ENCODE measurements around the gene SEMA4C.

Gene SEMA4C

GRCh38 chr2:96916646-96917543 lies 47.0 kb upstream of the SEMA4C start:
- H3K4me2 ChIP-seq (ENCODE audit: low read length, poor library complexity, severe bottlenecking), result no peak overlapping the region
- H3K27ac ChIP-seq (ENCODE audit: low read length, poor library complexity, severe bottlenecking), result no peak overlapping the region
- no peak overlapping the region for H3K18ac ChIP-seq (ENCODE audit: low read depth in 1 of 2, low read length in 2 of 2)
- WGBS, result 94% methylated on average over 20 of the region's 22 CpGs
- H2AK5ac ChIP-seq (ENCODE audit: low read length, severe bottlenecking), result no peak overlapping the region
- H3K9me3 ChIP-seq (ENCODE audit: control insufficient read depth, low read length), result peaks cover 23% of the 10 kb centered on the region
- no peak overlapping the region for H3K4me3 ChIP-seq (ENCODE audit: insufficient read depth in 1 of 2, low read depth in 1 of 2, low read length in 2 of 2)
- no peak overlapping the region for H4K8ac ChIP-seq (ENCODE audit: low read length)
- H3K4ac ChIP-seq (ENCODE audit: low read depth in 1 of 2, low read length in 2 of 2), result no peak overlapping the region
- no peak overlapping the region for H2BK5ac ChIP-seq (ENCODE audit: low read depth, low read length, poor library complexity, severe bottlenecking)
- no peak overlapping the region for H2BK15ac ChIP-seq (ENCODE audit: low read depth, poor library complexity, severe bottlenecking)
- no peak for DNase-seq
- H3K36me3 ChIP-seq (ENCODE audit: control insufficient read depth in 1 of 2, insufficient read depth in 2 of 2, low read depth in 1 of 2, low read length in 2 of 2), result no peaks in the 10 kb centered on the region
- H4K91ac ChIP-seq (ENCODE audit: low read length), result no peak overlapping the region
- H2BK120ac ChIP-seq (ENCODE audit: low read depth, low read length), result no peak overlapping the region
- no peaks in the 10 kb centered on the region for H3K4me1 ChIP-seq (ENCODE audit: control insufficient read depth, insufficient read depth, low read depth, low read length)
- H2AFZ ChIP-seq (ENCODE audit: low read depth, low read length), result no peak overlapping the region
- H3K27me3 ChIP-seq (ENCODE audit: control insufficient read depth in 1 of 2, insufficient read depth in 1 of 2, low read length in 2 of 2), result peaks cover 23 to 29% of the 10 kb centered on the region in 2 experiments
- H3K14ac ChIP-seq (ENCODE audit: low read length in 2 of 2), result no peak overlapping the region
- H3K79me1 ChIP-seq (replicated peaks; ENCODE audit: low read length, poor library complexity, severe bottlenecking), result no peaks in the 10 kb centered on the region
- H3K23ac ChIP-seq (ENCODE audit: low read length in 2 of 2), result no peak overlapping the region
- no peak overlapping the region for H2BK12ac ChIP-seq (ENCODE audit: low read length in 2 of 2)
- H3K9ac ChIP-seq (ENCODE audit: low read length), result no peak overlapping the region

DNA sequence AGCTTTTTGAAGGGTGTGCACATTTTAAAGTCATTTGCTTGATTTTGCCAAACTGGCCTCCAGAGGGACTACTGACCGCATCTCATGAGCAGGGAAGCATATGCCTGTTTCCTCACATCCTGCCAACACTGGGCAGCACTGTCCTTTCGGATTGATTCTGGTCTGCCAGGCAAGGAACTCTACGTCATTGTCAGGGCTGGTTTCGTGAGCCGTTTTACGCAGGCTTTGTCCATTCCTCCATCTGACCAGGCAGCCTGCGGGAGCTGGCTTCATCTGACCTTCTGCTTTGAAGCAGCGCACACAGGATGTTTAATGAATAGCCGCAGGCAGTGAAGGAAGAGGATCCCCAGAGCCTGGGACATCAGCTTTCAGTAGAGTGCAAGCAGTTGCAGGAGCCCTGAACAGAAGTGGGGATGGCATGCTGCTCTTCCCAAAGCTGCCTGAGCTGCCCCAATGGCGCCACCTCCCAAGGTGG lies 46.3 kb upstream of the SEMA4C start:
- Histone ChIP-seq H4K8ac (ENCODE audit: low read length) (no peak overlapping the region), H2BK120ac (ENCODE audit: low read depth, low read length) (no peak overlapping the region), H3K79me1 (replicated peaks; ENCODE audit: low read length, poor library complexity, severe bottlenecking) (no peaks in the 10 kb centered on the region), H3K36me3 (ENCODE audit: control insufficient read depth in 1 of 2, insufficient read depth in 2 of 2, low read depth in 1 of 2, low read length in 2 of 2) (no peaks in the 10 kb centered on the region), H3K23ac (ENCODE audit: low read length in 2 of 2) (no peak overlapping the region), H2BK15ac (ENCODE audit: low read depth, poor library complexity, severe bottlenecking) (no peak overlapping the region), H4K91ac (ENCODE audit: low read length) (no peak overlapping the region), H3K27me3 (ENCODE audit: control insufficient read depth in 1 of 2, insufficient read depth in 1 of 2, low read length in 2 of 2) (peaks cover 19 to 26% of the 10 kb centered on the region in 2 experiments), H2AK5ac (ENCODE audit: low read length, severe bottlenecking) (no peak overlapping the region), H3K18ac (ENCODE audit: low read depth in 1 of 2, low read length in 2 of 2) (no peak overlapping the region), H3K9me3 (ENCODE audit: control insufficient read depth, low read length) (peaks cover 23% of the 10 kb centered on the region), H3K4me2 (ENCODE audit: low read length, poor library complexity, severe bottlenecking) (no peak overlapping the region), H3K4me1 (ENCODE audit: control insufficient read depth, insufficient read depth, low read depth, low read length) (no peaks in the 10 kb centered on the region), H3K27ac (ENCODE audit: low read length, poor library complexity, severe bottlenecking) (no peak overlapping the region), H3K9ac (ENCODE audit: low read length) (no peak overlapping the region), H3K4me3 (ENCODE audit: insufficient read depth in 1 of 2, low read depth in 1 of 2, low read length in 2 of 2) (no peak overlapping the region), H2AFZ (ENCODE audit: low read depth, low read length) (no peak overlapping the region), H2BK5ac (ENCODE audit: low read depth, low read length, poor library complexity, severe bottlenecking) (no peak overlapping the region), H3K4ac (ENCODE audit: low read depth in 1 of 2, low read length in 2 of 2) (no peak overlapping the region), H3K14ac (ENCODE audit: low read length in 2 of 2) (no peak overlapping the region), H2BK12ac (ENCODE audit: low read length in 2 of 2) (no peak overlapping the region)
- WGBS, result 82% methylated on average over 10 of the region's 10 CpGs
- no peak for DNase-seq

- H4K8ac ChIP-seq (ENCODE audit: low read length), result no peak overlapping the region
- no peaks in the 10 kb centered on the region for H3K36me3 ChIP-seq (ENCODE audit: control insufficient read depth in 1 of 2, insufficient read depth in 2 of 2, low read depth in 1 of 2, low read length in 2 of 2)
- H2AK5ac ChIP-seq (ENCODE audit: low read length, severe bottlenecking), result no peak overlapping the region
- no peak overlapping the region for H3K18ac ChIP-seq (ENCODE audit: low read depth in 1 of 2, low read length in 2 of 2)
- no peaks in the 10 kb centered on the region for H3K4me1 ChIP-seq (ENCODE audit: control insufficient read depth, insufficient read depth, low read depth, low read length)
- no peak overlapping the region for H2BK120ac ChIP-seq (ENCODE audit: low read depth, low read length)
- H2AFZ ChIP-seq (ENCODE audit: low read depth, low read length), result no peak overlapping the region
- WGBS, result 80% methylated on average over 5 of the region's 5 CpGs
- H3K9ac ChIP-seq (ENCODE audit: low read length), result peak overlapping the region; percentile 41
- H3K79me1 ChIP-seq (replicated peaks; ENCODE audit: low read length, poor library complexity, severe bottlenecking), result no peaks in the 10 kb centered on the region
- H2BK5ac ChIP-seq (ENCODE audit: low read depth, low read length, poor library complexity, severe bottlenecking), result no peak overlapping the region
- no peak overlapping the region for H2BK12ac ChIP-seq (ENCODE audit: low read length in 2 of 2)
- peaks cover 11 to 16% of the 10 kb centered on the region in 2 experiments for H3K27me3 ChIP-seq (ENCODE audit: control insufficient read depth in 1 of 2, insufficient read depth in 1 of 2, low read length in 2 of 2)
- no peak overlapping the region for H2BK15ac ChIP-seq (ENCODE audit: low read depth, poor library complexity, severe bottlenecking)
- H3K4ac ChIP-seq (ENCODE audit: low read depth in 1 of 2, low read length in 2 of 2), result no peak overlapping the region
- H3K9me3 ChIP-seq (ENCODE audit: control insufficient read depth, low read length), result peaks cover 22% of the 10 kb centered on the region
- no peak for DNase-seq
- no peak overlapping the region for H3K4me3 ChIP-seq (ENCODE audit: insufficient read depth in 1 of 2, low read depth in 1 of 2, low read length in 2 of 2)
- H3K23ac ChIP-seq (ENCODE audit: low read length in 2 of 2), result no peak overlapping the region
- no peak overlapping the region for H3K14ac ChIP-seq (ENCODE audit: low read length in 2 of 2)
- H3K4me2 ChIP-seq (ENCODE audit: low read length, poor library complexity, severe bottlenecking), result no peak overlapping the region
- H4K91ac ChIP-seq (ENCODE audit: low read length), result no peak overlapping the region
- H3K27ac ChIP-seq (ENCODE audit: low read length, poor library complexity, severe bottlenecking), result no peak overlapping the region
These were observed 44.5 kb upstream of the SEMA4C start for GRCh38 chr2:96914332-96914731.

- H3K4ac ChIP-seq (ENCODE audit: low read depth in 1 of 2, low read length in 2 of 2), result no peak overlapping the region
These were observed 43.7 kb upstream of the SEMA4C start for GRCh38 chr2:96913398-96914202.

More at GRCh38 chr2:96913398-96914202, 43.7 kb upstream of the SEMA4C start:
- Histone ChIP-seq H2AK5ac (ENCODE audit: low read length, severe bottlenecking) (no peak overlapping the region), H3K14ac (ENCODE audit: low read length in 2 of 2) (no peak overlapping the region), H3K36me3 (ENCODE audit: control insufficient read depth in 1 of 2, insufficient read depth in 2 of 2, low read depth in 1 of 2, low read length in 2 of 2) (no peaks in the 10 kb centered on the region), H2BK15ac (ENCODE audit: low read depth, poor library complexity, severe bottlenecking) (no peak overlapping the region), H3K4me3 (ENCODE audit: insufficient read depth in 1 of 2, low read depth in 1 of 2, low read length in 2 of 2) (no peak overlapping the region), H2AFZ (ENCODE audit: low read depth, low read length) (no peak overlapping the region), H3K9ac (ENCODE audit: low read length) (peak overlapping the region; percentile 41), H2BK12ac (ENCODE audit: low read length in 2 of 2) (no peak overlapping the region), H3K4me1 (ENCODE audit: control insufficient read depth, insufficient read depth, low read depth, low read length) (no peaks in the 10 kb centered on the region), H4K8ac (ENCODE audit: low read length) (no peak overlapping the region), H3K27ac (ENCODE audit: low read length, poor library complexity, severe bottlenecking) (no peak overlapping the region), H3K23ac (ENCODE audit: low read length in 2 of 2) (no peak overlapping the region), H3K9me3 (ENCODE audit: control insufficient read depth, low read length) (peaks cover 17% of the 10 kb centered on the region), H4K91ac (ENCODE audit: low read length) (no peak overlapping the region), H2BK5ac (ENCODE audit: low read depth, low read length, poor library complexity, severe bottlenecking) (no peak overlapping the region), H3K27me3 (ENCODE audit: control insufficient read depth in 1 of 2, insufficient read depth in 1 of 2, low read length in 2 of 2) (peaks cover 9 to 11% of the 10 kb centered on the region in 2 experiments), H3K4me2 (ENCODE audit: low read length, poor library complexity, severe bottlenecking) (no peak overlapping the region), H2BK120ac (ENCODE audit: low read depth, low read length) (no peak overlapping the region), H3K18ac (ENCODE audit: low read depth in 1 of 2, low read length in 2 of 2) (no peak overlapping the region), H3K79me1 (replicated peaks; ENCODE audit: low read length, poor library complexity, severe bottlenecking) (no peaks in the 10 kb centered on the region)
- 90% methylated on average over 20 of the region's 20 CpGs for WGBS
- no peak for DNase-seq
